Stimulated activated CD4-positive, alpha-beta T cell treated with anti-CD3 and anti-CD28 coated beads, Interleukin-4, amount 100 ng/mL, for 1 hour (primary cell): ENCODE data around the gene LCN6.
"Not testable (repeated sequence)": the region's sequence is repeated elsewhere in the genome, so short reads cannot be mapped to it uniquely, and the experiment has no call there.

Source experiments
- DNase-seq: peaks from one replicate; pipeline ENCODE4 v3.0.0-alpha.2; 2020

LCN6 gene

DNA sequence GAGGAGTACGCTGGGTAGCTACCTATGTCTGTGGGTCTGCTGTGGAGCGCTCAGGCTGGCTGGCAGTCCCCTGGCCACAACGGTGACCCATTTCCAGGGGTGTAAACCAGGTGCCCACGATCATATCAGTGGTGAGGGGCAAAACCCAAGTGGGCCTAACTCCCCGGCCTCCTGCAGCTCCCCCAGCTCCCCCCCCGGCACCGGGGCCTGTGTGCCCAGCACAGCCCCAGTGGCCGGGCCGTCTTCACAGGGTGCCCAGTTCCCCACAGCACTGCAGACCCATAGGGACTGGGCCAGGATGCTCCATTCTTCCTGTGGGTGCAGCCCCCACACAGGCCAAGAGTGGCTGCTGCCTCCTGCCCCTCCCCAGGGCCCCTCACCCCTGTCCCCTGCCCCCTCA, 10.7 kb upstream of the LCN6 start:
- no peak for DNase-seq

DNA sequence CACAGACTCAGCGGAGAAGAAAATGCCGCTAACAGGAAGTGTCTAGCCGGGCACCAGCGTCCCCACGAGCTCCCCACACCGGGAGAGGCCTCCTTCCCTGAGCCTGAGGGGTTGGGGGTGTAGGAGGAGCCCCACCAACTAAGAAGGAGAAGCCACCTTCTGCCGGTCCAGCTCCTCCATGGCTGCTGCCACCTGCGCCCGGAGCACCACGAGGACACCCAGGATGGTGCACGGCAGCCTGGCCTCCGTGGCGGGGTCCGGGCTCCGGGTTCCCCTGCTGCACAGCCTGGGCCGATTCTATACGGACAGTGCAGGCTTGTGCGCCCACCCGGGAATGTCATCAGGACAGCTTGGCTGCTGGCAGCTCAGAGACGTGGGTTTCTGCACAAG, 9.4 kb upstream of the LCN6 start:
- no peak for DNase-seq

DNA sequence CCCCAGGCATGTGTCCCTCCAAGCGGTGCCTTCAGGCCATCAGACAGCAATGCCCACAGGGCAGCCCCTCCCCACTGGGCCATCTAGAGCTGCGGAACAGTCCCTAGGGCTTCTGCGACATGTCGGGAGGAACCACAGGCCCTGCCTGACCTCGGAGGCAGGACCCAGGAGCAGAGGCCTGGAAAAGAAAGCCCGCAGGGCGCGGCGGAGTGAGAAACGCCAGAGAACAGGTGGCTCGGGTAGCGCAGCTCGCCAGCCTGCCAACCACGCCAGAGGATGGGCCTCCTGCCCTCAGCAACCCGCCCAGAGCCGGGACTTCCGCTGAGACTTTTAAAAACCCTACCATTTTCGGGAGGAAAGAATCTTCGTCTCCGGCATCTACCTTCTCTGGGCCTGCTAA, 9.0 kb upstream of the LCN6 start:
- no peak for DNase-seq

DNA sequence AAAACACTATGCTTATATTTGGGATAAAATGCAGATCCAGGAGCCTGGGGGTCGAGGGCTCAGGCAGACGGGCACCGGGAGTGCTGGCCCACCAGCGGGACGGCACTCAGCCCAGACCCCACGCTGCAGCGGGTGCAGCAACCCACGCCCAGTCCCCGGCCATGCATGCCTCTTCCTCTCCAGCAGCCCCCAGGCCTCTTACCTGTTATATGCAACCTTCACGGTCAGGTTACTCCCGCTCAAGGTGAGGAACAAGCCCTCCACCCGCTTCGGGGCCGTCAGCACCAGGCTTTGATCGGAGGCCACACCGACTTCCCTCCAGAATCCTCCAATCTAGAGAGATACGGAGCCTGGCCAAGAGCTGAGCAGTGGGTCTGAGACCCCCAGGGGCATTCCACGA, 8.5 kb upstream of the LCN6 start:
- no peak for DNase-seq

DNA sequence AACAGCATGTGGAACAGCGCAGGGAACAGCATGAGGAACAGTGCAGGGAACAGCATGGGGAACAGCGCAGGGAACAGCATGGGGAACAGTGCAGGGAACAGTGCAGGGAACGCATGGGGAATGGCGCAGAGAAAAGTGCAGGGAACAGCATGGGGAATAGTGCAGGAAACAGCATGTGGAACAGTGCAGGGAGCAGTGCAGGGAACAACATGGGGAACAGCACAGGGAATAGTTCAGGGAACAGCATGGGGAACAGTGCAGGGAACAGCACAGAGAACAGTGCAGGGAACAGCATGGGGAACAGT, 7.8 kb upstream of the LCN6 start:
- DNase-seq, result no peak

DNA sequence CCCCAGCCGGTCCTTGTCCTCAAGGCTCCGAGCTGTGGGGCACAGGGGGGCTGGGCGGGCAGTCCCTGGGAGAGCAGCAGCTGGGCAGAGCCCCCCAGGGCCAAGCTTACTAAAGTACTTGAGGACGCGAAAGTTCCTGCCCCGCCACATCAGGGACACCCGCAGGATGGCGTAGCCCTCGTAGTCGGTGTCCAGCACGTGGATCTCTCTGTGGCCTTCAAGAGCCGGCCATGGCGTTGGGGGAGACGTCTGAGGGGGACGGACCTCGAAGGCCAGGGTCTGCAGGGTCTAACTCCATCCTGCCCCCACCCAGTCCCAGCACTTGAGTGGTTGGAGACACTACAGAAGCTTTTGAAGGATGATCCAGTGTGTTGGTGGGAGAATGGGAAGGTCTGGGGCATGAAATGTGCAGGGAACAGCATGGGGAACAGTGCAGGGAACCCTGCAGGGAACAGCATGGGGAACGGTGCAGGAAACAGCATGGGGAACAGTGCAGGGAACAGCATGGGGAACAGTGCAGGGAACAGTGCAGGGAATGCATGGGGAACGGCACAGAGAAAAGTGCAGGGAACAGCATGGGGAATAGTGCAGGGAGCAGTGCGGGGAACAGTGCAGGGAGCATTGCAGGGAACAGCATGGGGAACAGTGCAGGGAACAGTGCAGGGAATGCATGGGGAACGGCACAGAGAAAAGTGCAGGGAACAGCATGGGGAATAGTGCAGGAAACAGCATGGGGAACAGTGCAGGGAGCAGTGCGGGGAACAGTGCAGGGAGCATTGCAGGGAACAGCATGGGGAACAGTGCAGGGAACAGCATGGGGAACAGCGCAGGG, 7.2 kb upstream of the LCN6 start:
- not testable (repeated sequence) for DNase-seq

DNA sequence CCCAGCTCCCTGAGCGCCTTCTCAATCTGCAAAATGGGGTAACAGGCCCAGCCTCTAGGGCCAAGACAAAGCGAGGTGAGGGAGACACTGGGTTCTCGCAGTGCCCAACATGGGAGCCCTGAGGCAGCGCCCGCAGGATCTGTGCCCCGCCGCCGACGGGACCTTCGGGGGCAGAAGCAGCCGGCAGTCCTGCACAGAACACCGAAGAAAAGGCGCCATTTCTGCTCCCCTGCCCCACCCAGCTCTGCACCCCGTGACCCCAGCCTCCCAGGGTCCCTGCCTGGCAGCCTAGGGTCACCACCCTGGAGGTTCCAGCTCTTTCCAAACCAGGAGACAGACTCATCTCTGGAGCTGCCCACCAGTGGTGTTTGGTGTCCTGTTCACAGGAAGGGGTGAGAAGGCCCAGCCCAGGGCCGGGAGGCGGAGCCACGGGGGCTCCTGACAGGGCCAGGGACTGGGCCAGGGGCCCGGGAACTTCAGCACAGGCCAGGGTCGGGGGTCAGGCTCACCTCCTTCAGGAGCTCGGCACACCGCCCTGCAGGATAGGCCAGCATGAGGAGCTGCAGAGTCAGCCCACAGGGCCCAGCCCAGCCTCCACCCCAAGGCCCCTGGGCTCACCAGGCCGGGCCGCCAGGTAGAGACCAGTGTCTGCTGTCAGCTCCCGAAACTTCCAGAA, 6.4 kb upstream of the LCN6 start:
- no peak for DNase-seq

DNA sequence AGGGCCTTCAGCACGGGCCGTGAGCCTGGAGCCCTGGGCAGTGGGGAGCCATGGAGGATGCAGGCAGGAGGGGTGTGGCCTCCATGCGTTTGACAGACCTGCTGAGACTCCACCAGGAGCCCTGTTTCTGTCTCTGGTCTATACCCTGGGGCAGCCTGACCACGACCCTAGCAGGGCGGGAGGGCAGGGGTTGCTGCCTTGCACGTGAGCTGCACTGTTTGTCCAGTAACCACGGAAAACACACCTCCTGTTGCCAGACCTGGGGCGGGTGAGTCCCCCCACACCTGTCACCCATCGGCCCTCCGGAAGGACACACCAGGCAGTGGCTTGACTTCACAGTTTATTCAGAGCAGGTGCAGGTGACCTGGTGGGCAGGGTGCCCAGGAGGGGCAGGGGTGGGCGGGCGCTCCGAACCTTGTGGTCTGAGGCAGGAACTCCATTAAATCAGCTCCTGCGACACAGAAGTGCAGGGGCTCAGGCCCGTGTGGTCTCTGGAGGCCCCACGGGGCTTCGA, 5.8 kb upstream of the LCN6 start:
- DNase-seq, result no peak

DNA sequence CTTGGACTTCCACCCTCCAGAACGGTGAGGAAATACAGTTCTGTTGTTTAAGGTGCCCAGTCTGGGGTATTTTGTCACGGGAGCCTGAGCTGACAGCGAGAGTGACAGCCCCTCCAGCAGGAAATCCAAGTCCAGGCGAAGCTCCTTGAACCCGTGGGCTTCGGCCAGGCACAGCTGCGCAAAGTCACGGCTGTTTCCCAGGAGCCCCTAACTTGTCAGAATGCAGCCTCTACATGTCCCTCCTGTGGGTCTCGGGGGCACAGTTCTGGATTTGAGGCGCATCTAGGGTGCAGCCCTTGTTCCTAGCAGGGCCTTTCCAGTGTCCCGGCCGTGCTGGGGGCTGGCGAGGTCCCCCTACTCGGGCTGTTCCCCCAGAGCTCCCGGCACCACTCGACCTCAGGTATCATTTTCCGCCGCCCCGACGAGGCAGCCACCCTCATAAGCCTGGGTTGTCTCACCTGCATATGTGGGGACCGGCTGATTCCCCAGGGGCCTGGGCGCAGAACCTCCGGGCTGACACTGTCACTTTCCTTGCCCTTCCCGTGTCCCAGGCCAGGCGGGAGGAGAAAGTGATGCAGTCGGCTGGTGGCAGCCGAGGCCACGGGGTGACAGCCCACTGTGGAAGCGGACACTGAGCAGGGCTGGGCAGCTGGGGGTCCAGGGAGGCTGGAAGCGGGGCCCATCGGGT, 5.2 kb upstream of the LCN6 start:
- DNase-seq, result no peak

DNA sequence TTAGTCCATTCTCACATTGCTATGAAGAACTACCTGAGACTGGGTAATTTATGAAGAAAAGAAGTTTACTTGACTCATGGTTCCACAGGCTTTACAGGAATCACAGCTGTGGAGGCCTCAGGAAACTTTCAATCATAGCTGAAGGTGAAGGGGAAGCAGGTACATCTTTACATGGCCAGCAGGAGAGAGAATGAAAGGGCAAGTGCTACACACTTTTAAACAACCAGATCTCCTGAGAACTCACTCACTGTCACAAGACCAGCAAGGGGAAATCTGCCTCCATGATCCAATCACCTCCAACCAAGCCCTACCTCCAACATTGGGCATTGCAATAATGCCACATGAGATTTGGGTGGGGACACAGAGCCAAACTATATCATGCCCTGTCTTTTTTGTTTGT, 3.5 kb upstream of the LCN6 start:
- no peak for DNase-seq

DNA sequence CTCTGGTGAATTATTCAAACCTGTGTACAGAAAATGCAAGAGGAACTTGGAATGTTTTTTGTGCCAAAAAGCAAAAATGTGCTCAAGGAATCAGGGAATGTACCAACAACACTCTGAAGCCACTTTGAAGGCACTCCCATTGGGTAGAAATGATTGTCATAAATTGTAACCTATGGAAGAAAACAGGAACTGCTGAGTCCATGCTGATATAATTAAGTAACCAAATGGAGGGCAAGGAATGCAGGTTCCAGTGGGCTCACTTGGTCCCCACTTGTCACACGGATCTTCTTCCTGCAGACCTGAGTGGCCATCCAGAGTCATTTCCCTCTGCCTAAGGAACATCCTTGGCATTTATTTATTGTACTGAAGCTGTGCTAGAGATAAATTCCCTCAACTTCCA, 2.9 kb upstream of the LCN6 start:
- DNase-seq, result no peak

DNA sequence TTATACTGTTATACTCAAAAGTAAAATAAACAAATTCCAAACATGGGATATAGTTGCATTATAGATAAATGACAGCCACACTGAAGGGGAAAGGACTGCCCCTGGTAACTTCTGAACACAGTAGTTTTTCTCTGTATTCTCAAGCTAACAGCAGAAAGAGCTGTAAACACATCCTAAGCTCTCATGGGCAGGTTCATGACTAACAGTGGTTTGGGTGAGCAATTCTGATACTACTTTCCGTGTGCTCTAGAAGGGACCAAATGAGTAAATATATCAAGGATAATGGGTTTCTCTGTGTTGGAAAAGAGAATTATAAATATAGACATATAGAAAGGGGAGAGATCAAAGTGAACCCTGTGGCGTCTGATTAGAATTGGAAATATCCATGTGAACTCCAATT, 2.2 kb upstream of the LCN6 start:
- no peak for DNase-seq

DNA sequence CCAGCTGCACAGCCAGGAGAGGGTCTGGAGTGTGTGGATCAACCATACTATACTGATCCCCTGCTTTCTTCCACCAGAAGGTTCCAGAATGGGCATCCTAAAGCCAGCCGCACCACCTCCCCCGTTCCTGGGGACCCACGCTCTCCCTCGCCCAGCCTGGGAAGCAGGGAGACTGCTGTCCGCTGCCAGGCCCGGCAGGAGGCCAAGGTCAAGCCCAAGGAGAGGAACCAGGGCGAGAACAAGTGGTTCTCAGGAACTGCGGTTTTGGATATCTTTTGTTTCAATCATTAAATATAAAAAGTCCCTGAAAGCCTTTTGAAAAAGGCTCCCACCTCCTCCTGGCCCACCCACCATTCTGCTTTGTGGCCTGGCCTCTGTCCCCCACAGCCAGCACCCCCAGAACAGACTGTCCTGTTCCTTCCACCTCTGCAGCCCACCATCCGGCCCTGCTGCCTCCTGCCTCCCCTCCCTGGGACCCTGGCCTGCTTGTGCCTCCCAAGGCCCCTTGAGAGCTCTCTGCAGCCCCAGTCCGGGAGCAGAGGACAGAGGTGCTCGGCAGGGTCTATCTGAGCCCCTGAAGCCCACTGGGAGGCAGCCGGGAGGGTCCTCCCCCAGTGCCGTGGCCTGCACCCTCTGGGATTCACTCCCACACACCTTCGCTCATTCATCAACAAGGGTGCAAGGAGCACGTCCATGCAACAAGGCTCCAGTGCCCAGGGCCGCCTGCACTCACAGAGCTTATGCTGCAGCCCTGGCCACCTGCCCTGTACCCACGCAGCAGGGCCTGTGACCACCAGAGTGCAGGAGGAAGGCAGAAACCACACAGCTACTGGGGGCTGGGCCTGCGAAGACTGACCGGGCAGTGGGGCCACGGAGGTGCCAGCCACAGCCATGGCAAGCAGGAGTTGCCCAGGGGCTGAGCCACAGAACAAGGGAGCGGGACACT, 614 bp upstream of the LCN6 start:
- no peak for DNase-seq

DNA sequence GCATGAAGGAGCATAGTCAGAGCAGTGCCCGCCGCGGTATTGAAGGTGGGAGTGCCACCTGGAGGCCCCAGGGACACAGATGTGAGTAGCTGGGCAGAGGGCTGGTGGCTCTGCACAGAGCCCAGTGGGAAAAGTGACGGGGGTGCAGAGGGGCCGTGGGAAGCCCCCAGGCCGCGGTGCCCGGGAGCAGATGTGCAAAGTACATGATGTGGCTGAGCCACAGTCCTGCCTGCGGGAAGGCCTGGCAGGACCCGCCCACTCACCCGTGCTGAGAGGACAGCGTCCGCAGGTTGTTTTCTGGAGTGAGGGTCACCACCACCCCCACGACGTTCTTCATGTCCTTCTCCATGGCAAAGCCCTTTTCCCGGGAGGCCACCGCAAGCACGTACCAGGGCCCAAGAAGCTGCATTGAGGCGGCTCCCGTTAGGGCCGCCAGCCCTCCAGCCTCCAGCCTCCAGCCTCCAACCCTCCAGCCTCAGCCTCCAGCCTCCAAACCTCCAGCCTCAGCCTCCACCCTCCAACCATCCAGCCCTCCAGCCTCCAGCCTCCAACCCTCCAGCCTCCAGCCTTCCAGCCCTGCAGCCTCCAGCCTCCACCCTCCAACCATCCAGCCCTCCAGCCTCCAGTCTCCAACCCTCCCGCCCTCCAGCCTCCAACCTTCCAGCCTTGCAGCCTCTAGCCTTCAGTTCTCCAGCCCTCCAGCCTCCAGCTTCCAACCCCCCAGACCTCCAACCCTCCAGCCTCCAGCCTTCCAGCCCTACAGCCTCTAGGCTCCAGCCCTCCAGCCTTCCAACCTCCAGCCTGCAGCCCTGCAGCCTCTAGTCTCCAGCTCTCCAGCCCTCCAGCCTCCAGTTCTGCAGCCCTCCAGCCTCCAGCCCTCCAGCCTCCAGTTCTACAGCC, 914 bp downstream of the LCN6 start:
- DNase-seq, result no peak

DNA sequence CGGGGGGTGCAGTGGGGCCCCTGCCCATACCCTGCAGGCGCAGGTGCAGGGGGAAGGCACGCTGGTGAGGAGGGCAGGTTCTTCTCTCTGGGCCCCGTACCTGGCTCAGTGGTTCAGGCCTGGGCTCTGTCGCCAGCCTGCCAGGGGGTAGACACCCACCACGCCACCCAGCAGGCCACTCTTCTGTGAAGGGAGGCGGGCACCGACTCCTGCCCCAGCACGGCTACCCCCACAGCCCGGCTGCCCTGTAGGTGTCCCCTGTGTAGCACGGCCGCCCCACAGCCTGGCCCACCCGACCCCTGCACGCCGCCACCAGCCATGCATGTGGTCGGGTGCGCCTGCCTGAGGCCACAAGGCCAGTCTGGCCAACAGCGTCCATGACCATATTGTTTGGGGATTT, 1.7 kb downstream of the LCN6 start:
- DNase-seq, result no peak

DNA sequence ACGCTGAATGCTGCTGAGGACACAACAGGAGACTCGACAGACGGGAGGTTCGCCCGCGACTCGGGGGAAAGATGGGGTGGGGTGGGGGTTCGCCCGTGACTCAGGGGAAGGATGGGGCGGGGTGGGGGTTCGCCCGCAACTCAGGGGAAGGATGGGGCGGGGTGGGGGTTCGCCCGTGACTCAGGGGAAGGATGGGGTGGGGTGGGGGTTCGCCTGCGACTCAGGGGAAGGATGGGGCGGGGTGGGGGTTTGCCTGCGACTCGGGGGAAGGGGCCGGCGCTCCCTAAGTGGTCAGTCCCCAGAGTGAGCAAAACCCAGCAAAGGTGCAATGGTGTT, 2.2 kb downstream of the LCN6 start:
- no peak for DNase-seq

DNA sequence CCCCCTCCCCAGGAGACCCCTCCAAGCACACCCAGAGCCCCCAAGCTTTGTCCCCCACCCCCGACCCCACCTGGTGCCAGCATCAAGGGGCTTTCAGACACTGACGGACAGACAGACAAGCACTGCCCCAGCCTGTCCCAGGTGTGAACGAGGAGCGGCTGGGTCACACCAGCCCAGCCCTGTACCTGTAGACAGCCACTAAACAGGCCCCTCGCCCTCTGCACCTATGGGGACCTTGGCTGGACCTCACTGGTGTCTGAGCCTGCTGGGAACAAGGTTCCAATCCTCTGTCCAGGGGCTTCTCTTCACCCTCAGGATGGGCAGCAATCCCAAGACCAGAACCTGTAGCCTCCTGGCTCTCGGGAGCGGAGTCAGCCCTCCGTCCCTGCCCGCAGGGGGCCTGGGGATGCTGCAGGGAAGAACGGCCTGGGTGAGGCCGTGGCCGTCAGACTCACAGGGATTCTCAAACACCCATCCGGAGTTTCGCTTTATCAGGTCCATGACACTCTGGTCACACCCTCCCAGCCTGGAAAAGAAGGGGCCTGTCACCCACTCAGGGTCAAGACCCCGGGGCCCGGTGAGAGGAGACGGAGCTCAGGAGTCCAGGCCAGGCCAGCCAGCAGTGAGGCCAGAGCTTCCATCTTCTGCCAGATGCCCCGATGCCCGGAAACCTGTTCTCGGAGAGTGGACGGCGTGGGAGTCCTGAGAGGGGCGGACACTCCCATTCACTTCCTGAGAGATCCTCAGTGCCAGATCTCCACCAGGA, 2.8 kb downstream of the LCN6 start:
- DNase-seq, result no peak

DNA sequence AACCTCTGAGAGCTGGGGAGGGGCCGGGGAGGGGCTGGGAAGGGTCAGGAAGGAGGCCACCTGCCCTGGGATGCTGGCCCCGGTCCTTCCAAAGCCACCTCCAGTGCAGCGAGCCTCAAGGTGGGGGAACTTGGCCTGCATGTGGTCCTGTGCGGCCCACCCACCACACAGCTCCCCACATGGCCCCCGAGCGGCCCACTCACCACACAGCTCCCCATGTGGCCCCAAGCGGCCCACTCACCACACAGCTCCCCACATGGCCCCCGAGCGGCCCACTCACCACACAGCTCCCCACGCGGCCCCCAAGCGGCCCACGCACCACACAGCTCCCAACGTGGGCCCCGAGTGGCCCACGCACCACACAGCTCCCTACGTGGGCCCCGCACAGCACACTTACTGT, 3.6 kb downstream of the LCN6 start:
- DNase-seq, result no peak

DNA sequence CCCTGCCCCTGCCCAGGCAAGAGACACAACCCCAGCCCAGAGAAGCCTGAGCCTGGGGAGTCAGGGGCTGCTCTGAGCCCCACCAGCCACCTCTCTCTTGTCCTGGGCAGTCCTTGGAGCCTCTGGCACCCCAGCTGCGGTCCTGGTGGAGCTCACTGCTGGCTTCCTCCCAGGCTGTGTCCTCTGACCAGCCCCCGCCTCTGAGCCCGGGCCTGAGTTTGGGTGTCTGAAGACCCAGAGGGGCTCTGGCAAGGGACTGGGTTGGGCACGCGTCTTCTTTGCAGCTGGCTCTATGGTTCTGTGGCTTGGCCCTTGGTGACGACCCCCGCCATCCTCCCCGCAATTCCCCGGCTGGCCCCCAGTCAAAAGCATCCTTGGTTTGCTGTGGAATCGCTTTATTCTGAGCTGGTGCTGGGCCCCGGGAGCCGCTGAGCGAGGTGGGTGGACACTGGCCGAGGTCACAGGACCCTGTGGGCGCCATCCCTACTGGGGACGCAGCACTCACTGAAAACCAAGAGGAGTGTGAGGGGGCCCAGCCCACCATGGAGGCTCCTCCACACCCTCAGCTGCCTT, 4.6 kb downstream of the LCN6 start:
- no peak for DNase-seq

DNA sequence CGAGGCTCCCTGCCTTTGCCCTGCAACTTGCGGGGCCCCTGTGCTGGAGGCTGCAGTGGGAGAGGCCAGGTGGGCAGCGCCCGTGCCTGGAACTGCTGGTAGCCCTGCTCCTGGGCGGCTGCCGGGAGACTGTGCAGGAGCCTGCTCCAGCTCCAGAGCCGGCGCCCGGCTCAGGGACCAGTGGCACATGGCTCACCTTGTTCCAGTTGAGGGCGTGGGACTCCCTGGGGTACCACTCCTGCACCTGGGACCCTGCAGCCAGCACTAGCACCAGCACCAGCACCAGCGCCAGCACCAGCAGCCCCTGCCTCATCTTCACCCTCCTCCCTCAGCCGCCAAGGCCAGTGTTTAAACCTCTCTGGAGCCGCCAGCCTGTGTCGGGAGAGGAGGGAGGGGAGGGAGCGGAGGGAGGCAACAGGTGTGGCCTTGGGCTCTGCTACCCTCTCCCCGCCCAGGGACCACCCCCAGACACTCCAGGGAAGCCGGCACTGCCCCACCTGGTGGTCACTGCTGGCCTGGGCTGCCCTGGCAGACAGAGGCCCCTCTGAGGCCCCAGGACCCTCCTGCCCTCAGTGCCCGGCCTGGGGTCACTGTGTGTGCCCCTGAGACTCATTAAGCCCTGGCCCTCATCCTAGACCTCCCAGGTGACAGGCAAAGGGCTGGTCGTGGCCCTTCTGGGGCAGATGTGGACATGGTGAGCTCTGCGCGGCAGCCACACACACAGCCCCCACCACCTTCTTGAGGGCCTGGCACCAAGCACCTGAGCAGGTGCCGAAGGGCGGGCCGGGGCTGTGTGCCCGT, 5.5 kb downstream of the LCN6 start, which contains the start of gene LCN10:
LCN10 (minus strand) TSS at position 350 of the 801 bp plus-strand sequence; CDS start at position 313, 37 bp downstream.
- DNase-seq, result no peak
